A673 (cell line): ENCODE results near the gene CTNNA3. TPM values are rescaled to one million over a fixed set of nuclear protein-coding genes. Genes with fewer than 3 reads are reported as not detected.
"Not testable (repeated sequence)": the region's sequence is repeated elsewhere in the genome, so short reads cannot be mapped to it uniquely, and the experiment has no call there.

Source experiments
- BruUV-seq: library from RNA; stranded (reverse); fragments of 400-500 nt; replicated peaks from 2 replicates; lab custom pipeline; 2021; lab: Mats Ljungman, UMichigan
- CTCF ChIA-PET: fragments of 300-600 bp; sonication (Branson Sonifier 250); formaldehyde crosslinking; loops from one replicate; lab custom pipeline; 2022; ENCODE audit warnings: antibody characterized with exemption; lab: Charles Lee
- POLR2A ChIA-PET: fragments of 300-600 bp; sonication (Branson Sonifier 250); formaldehyde crosslinking; loops from one replicate; lab custom pipeline; 2022; ENCODE audit warnings: antibody characterized with exemption; ENCODE audit not compliant: low non-redundant PET; lab: Charles Lee
- DNase-seq: peaks from one replicate; pipeline ENCODE4 v3.0.0-alpha.2; 2015; ENCODE audit warnings: low spot score
- H3K27ac ChIP-seq: fragments of 200-600 bp; sonication (generic); 2 replicates; pipeline ENCODE4 v1.5.1; 2016; ENCODE audit warnings: mixed run types, low read depth, mild to moderate bottlenecking, mixed read lengths, antibody characterized with exemption, low read length; ENCODE audit not compliant: poor library complexity, severe bottlenecking
- H3K27me3 ChIP-seq: fragments of 200-600 bp; sonication (generic); replicated peaks from 2 replicates; pipeline ENCODE4 v1.6.1; 2017; ENCODE audit warnings: mixed run types, low read depth, mild to moderate bottlenecking, mixed read lengths, antibody characterized with exemption, low read length; ENCODE audit not compliant: insufficient read depth, poor library complexity
- H3K36me3 ChIP-seq: fragments of 200-600 bp; sonication (generic); 2 replicates; pipeline ENCODE4 v1.6.1; 2016; ENCODE audit warnings: mixed run types, mild to moderate bottlenecking, mixed read lengths, antibody characterized with exemption, low read length; ENCODE audit not compliant: insufficient read depth, poor library complexity, severe bottlenecking
- H3K4me1 ChIP-seq: fragments of 200-600 bp; sonication (generic); 2 replicates; pipeline ENCODE4 v1.6.1; 2017; ENCODE audit warnings: mixed run types, mild to moderate bottlenecking, mixed read lengths, antibody characterized with exemption, low read length; ENCODE audit not compliant: insufficient read depth, poor library complexity, severe bottlenecking
- H3K4me3 ChIP-seq: fragments of 200-600 bp; sonication (generic); 2 replicates; pipeline ENCODE4 v1.5.1; 2016; ENCODE audit warnings: low read depth, mixed run types, mild to moderate bottlenecking, mixed read lengths, low read length; ENCODE audit not compliant: poor library complexity, severe bottlenecking
- H3K9me3 ChIP-seq: fragments of 200-600 bp; sonication (generic); 2 replicates; pipeline ENCODE4 v1.6.1; 2016; ENCODE audit warnings: mixed run types, low read depth, mild to moderate bottlenecking, mixed read lengths, antibody characterized with exemption, low read length; ENCODE audit not compliant: poor library complexity, severe bottlenecking
- CTCF ChIP-seq: fragments of 300-800, 200-600 bp; sonication (generic); conservative IDR thresholded peaks from 2 replicates; pipeline ENCODE4 v1.5.1; 2017; ENCODE audit warnings: low read depth, mild to moderate bottlenecking, antibody characterized with exemption, low read length, moderate library complexity, mixed read lengths
- EZH2 ChIP-seq: fragments of 200-600 bp; sonication (generic); IDR thresholded peaks from 2 replicates; pipeline ENCODE4 v1.6.1; 2017; ENCODE audit warnings: borderline replicate concordance, low read depth, mild to moderate bottlenecking, mixed read lengths, antibody characterized with exemption, low read length; ENCODE audit not compliant: poor library complexity, severe bottlenecking
- intact Hi-C: fragments of 100-400 bp; cut with micrococcal nuclease; formaldehyde crosslinking; loops from one replicate; pipeline ENCODE4 v1.10.0; 2022; ENCODE audit not compliant: unreplicated experiment
- total RNA-seq: library from RNA; stranded (reverse); gene quantifications from 2 replicates; pipeline ENCODE4 v1.2.3, GENCODE V29; 2021

CTNNA3 gene
- total RNA-seq, 1 experiment from 2014 or later: not detected

GRCh38 chr10:67705921-67706320 lies 9.9 kb upstream of the CTNNA3 start:
- DNase-seq: no peak
- Histone ChIP-seq H3K4me3 (no peak overlapping the region), H3K4me1 (no peaks in the 10 kb centered on the region), H3K9me3 (no peaks in the 10 kb centered on the region), H3K27me3 (peaks cover 11% of the 10 kb centered on the region), H3K36me3 (no peaks in the 10 kb centered on the region), H3K27ac (no peak overlapping the region)
- TF ChIP-seq EZH2 (no peak), CTCF (no peak)
- CTCF ChIA-PET: no interaction called here
- intact Hi-C loops: no loop called here
- POLR2A ChIA-PET: no interaction called here
- BruUV-seq: no TSS peak

- DNase-seq, H3K4me3 ChIP-seq, H3K36me3 ChIP-seq, intact Hi-C loops, POLR2A ChIA-PET, BruUV-seq, CTCF ChIA-PET, H3K9me3 ChIP-seq, H3K4me1 ChIP-seq, H3K27ac ChIP-seq: not testable (repeated sequence)
- H3K27me3 ChIP-seq: peaks cover 15% of the 10 kb centered on the region
These were observed 3.7 kb upstream of the CTNNA3 start for GRCh38 chr10:67699613-67700270.

- ChIA-PET CTCF (interaction anchor here (0.6 to 3.1 kb wide), 3 partner anchors 32 to 460 kb away, joined by 3 to 29 read pairs (median 4); no protein-coding TSS in a partner anchor), POLR2A (no interaction called here)
- TF ChIP-seq CTCF: no peak
- TF ChIP-seq EZH2: no peak
- H3K27me3 ChIP-seq: peaks cover 15% of the 10 kb centered on the region
- no TSS peak for BruUV-seq
- H3K4me3 ChIP-seq: no peak overlapping the region
- intact Hi-C loops: no loop called here
- no peak for DNase-seq
- no peaks in the 10 kb centered on the region for H3K36me3 ChIP-seq
- peaks cover 3% of the 10 kb centered on the region for H3K4me1 ChIP-seq
- no peaks in the 10 kb centered on the region for H3K9me3 ChIP-seq
- H3K27ac ChIP-seq: no peak overlapping the region
These were observed 2.2 kb upstream of the CTNNA3 start for GRCh38 chr10:67698164-67698563.
